Measurements from ENCODE around the gene NAA50.
A peak's percentile ranks its signal among the peaks of the same experiment; 100 is the strongest.

The NAA50 gene

GRCh38 chr3:113685124-113685523, 60.9 kb downstream of the NAA50 start:
- no peak for DNase-seq

- no peak for DNase-seq
These were observed 61.7 kb downstream of the NAA50 start for GRCh38 chr3:113684271-113684819.

GRCh38 chr3:113678773-113679172, 67.3 kb downstream of the NAA50 start:
- DNase-seq: no peak

DNA sequence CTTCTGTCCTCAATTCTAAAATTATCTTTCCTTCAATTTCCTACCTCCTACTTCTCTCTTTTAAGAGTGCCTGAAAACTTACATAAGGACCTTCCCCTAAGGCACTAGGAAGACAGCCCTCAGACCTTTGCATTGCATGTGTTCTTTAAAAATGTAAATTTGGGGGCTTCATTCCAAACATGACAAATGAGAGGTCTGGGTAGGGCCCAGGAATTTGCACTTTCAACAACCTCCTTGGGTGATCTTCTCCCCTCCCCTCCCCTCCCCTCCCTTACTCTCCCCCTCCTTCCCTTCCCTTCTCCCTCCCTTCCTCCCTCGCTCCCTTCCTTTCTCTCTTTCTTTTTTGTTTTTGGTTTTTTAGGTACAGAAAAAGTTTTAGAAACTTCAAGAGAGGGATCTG, 68.3 kb downstream of the NAA50 start:
- DNase-seq: no peak

DNA sequence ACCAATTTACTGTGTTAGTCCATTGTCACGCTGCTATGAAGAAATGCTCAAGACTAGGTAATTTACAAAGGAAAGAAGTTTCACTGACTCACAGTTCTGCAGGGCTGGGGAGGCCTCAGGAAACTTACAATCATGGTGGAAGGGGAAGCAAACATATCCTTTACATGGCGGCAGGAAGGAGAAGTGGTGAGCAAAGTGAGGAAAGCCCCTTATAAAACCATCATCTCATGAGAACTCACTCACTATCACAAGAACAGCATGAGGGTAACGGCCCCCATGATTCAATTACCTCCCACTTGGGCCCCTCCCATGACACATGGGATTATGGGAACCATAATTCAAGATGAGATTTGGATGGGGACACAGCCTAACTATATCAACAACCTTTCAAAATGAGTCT, 69.8 kb downstream of the NAA50 start:
- DNase-seq: no peak

DNA sequence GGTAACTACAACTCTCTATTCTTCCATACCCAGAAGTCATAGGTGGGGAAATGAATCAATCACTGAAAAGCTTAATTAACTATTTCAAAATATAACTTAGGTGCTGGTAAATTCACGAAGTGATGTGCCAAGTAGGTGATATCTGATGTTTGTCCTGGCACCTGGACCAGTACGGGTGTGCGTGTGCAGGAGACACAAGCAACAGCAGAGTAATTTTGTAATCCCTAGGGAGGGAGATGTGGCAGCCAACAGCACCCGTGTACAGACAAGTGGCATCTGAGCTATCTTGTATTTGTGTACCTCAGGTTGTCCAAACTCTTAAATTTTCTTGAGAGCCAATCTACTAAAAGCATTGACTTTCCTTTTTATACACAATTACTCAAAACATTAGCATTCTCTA, 72.5 kb downstream of the NAA50 start:
- DNase-seq: no peak

- peak; percentile 41 for DNase-seq
These were observed 78.0 kb downstream of the NAA50 start for GRCh38 chr3:113668015-113668414.
